ENCODE measurements around the gene EPHB1. TPM values are rescaled to one million over a fixed set of nuclear protein-coding genes. Genes with fewer than 3 reads are reported as not detected.

The EPHB1 gene
- polyA plus RNA-seq, 1 of the 3 experiments (the other 2 are of a cell fraction), result 1.2 TPM

- 52% methylated on average over 4 of the region's 4 CpGs for WGBS (ENCODE audit: low lambda C conversion rate)
- POLR2A ChIA-PET, result no interaction called here
- Histone ChIP-seq H3K9me2 (no peaks in the 10 kb centered on the region), H3K4me2 (no peak overlapping the region), H2AFZ (ENCODE audit: low read depth) (no peak overlapping the region), H3K4me1 (ENCODE audit: control insufficient read depth in 1 of 2, insufficient read depth in 2 of 2, low read depth in 1 of 2, low read length in 1 of 2) (no peaks in the 10 kb centered on the region), H3K27ac (ENCODE audit: low read depth in 2 of 2, low read length in 1 of 2) (no peak overlapping the region), H4K20me1 (ENCODE audit: insufficient read depth) (no peaks in the 10 kb centered on the region), H3K27me3 (ENCODE audit: insufficient read depth) (no peaks in the 10 kb centered on the region), H3K9ac (no peak overlapping the region), H3K4me3 (ENCODE audit: low read depth in 2 of 2, low read length in 1 of 2) (no peak overlapping the region), H3K79me2 (ENCODE audit: insufficient read depth) (no peaks in the 10 kb centered on the region), H3K9me3 (no peaks in the 10 kb centered on the region), H3K36me3 (replicated peaks in 1 of 2; ENCODE audit: control insufficient read depth in 1 of 2, insufficient read depth in 2 of 2, low read length in 1 of 2) (no peaks in the 10 kb centered on the region), H3F3A (replicated peaks; ENCODE audit: insufficient read depth) (no peaks in the 10 kb centered on the region)
- CTCF ChIA-PET, result no interaction called here
- no peak for DNase-seq
- no peak for TF ChIP-seq NRF1 (IDR thresholded peaks at IDR 0.05; ENCODE audit: low read depth, low read length)
- TF ChIP-seq RAD21 (IDR thresholded peaks at IDR 0.05; ENCODE audit: low read length), result no peak
- no peak for TF ChIP-seq TAF1 (IDR thresholded peaks at IDR 0.05; ENCODE audit: borderline replicate concordance, low read depth, low read length)
- TF ChIP-seq USF1 (IDR thresholded peaks at IDR 0.05; ENCODE audit: borderline replicate concordance, low read depth), result no peak
- TF ChIP-seq EP300 (IDR thresholded peaks at IDR 0.05; ENCODE audit: borderline replicate concordance in 1 of 2, low read depth in 1 of 2, low read length in 1 of 2), result no peak
- TF ChIP-seq FOXJ3 (CRISPR knock-in tag; IDR thresholded peaks at IDR 0.05), result no peak
- TF ChIP-seq USF2 (IDR thresholded peaks at IDR 0.05; ENCODE audit: borderline replicate concordance, low read depth, low read length), result no peak
- no peak for TF ChIP-seq MAX (IDR thresholded peaks at IDR 0.05; ENCODE audit: low read depth)
- no peak for TF ChIP-seq CTCF (IDR thresholded peaks at IDR 0.05)
- no peak for TF ChIP-seq ELF1 (IDR thresholded peaks at IDR 0.05)
- no peak for TF ChIP-seq SMC3 (IDR thresholded peaks at IDR 0.05; ENCODE audit: low read depth, low read length)
- no peak for TF ChIP-seq RFX5 (IDR thresholded peaks at IDR 0.05; ENCODE audit: low read length)
These were observed 57.9 kb downstream of the EPHB1 start for GRCh38 chr3:134852893-134853351.

GRCh38 chr3:134854254-134854653, 59.2 kb downstream of the EPHB1 start:
- Histone ChIP-seq H3K4me2 (no peak overlapping the region), H2AFZ (ENCODE audit: low read depth) (no peak overlapping the region), H3K27ac (ENCODE audit: low read depth in 2 of 2, low read length in 1 of 2) (no peak overlapping the region), H3K36me3 (replicated peaks in 1 of 2; ENCODE audit: control insufficient read depth in 1 of 2, insufficient read depth in 2 of 2, low read length in 1 of 2) (no peaks in the 10 kb centered on the region), H3K9me3 (no peaks in the 10 kb centered on the region), H3K27me3 (ENCODE audit: insufficient read depth) (no peaks in the 10 kb centered on the region), H3F3A (replicated peaks; ENCODE audit: insufficient read depth) (no peaks in the 10 kb centered on the region), H4K20me1 (ENCODE audit: insufficient read depth) (no peaks in the 10 kb centered on the region), H3K9me2 (no peaks in the 10 kb centered on the region), H3K79me2 (ENCODE audit: insufficient read depth) (no peaks in the 10 kb centered on the region), H3K4me1 (ENCODE audit: control insufficient read depth in 1 of 2, insufficient read depth in 2 of 2, low read depth in 1 of 2, low read length in 1 of 2) (no peaks in the 10 kb centered on the region), H3K9ac (no peak overlapping the region), H3K4me3 (ENCODE audit: low read depth in 2 of 2, low read length in 1 of 2) (no peak overlapping the region)
- WGBS (ENCODE audit: low lambda C conversion rate), result 69% methylated on average over 6 of the region's 6 CpGs
- TF ChIP-seq CTCF (IDR thresholded peaks at IDR 0.05), result no peak
- TF ChIP-seq POLR2AphosphoS5 (IDR thresholded peaks at IDR 0.05; ENCODE audit: low read depth, low read length), result no peak
- TF ChIP-seq CHD2 (IDR thresholded peaks at IDR 0.05; ENCODE audit: low read length, partially characterized antibody), result no peak
- TF ChIP-seq USF2 (IDR thresholded peaks at IDR 0.05; ENCODE audit: borderline replicate concordance, low read depth, low read length), result no peak
- no peak for TF ChIP-seq IRF3 (IDR thresholded peaks at IDR 0.05; ENCODE audit: low read depth, low read length)
- no peak for TF ChIP-seq GATA2 (CRISPR knock-in tag; IDR thresholded peaks at IDR 0.05)
- ChIA-PET POLR2A (no interaction called here), CTCF (no interaction called here)
- no peak for DNase-seq
